Right kidney (tissue), 1 donor: ENCODE measurements around the gene SLC5A1.
"Not testable (repeated sequence)": the region's sequence is repeated elsewhere in the genome, so short reads cannot be mapped to it uniquely, and the experiment has no call there.

Experiments
- DNase-seq: peaks from one replicate; pipeline ENCODE4 v3.0.0-alpha.2; 2016

SLC5A1 gene

DNA sequence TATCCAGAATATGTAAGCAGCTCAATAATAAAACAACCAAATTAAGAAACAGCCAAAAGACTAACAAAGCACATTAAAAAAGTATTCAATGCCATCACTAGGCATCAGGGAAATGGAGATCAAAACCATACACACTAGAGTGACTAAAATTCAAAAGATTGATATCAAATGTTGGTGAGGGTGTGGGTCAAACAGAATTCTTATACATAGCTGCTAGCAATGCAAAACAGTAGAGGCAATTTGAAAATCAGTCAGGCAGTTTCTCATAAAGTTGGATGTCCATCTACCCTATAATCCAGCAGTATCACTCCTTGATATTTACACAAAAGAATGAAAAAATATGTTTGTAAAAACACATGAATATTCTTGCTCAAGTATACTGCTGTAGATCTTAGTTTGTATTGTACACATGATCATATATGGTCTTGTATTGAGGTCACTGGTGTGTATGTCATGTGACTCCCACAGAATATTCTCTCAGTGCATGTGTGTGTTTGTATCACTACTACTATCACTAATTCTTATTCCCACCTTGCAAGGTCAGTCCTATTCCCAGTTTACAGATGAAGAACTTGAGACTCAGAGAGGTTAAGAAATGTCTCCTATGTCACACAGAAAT lies 54.9 kb downstream of the SLC5A1 start:
- DNase-seq = no peak

DNA sequence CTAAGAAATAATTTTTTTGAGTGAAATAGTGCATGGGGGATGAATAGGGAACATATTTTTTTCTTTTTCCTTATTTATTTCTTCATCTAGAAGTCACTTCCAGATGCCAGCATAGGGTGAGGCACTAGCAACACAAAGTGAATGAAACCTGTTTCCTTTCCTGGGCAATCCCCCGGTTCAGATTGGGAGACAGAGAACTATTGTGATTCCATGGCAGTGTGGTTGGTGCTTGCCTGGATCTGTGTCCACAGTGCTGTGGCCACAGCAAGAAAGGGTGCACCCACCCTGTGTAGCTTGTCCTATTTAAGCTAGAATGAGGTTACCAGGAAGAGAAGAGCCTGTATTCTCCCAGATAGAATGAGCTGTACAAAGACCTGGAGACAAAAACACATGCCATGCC lies 57.6 kb downstream of the SLC5A1 start:
- no peak for DNase-seq

DNA sequence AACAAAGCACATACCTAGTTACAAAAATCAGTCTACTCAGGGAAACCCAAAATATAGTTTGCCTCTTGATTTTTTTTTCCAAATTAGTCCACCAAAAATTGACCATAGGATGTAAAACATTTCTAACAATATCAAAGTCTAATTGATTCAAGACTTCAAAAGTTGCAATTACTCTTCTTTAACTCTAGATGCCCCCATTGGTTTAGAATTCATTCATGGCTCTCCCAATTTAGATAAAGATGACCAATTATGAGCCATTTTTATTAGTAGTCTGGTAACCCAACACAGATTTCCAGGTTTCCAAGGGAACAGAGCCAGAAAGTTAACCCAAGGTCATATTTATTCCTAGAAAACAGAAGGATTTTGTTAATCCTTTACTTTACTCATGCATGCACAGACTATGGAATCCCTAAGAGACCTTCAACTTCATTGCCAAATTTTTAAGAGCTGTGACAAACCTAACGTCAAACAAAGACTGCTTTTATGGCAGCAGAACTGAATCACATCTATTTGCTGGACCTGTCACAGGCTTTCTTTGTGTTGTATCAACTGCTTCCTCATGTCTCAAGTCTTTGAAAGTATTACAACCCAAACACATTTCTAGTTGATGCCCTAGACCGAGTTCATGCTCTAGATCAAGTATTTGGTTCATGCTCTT lies 60.7 kb downstream of the SLC5A1 start:
- DNase-seq = no peak

DNA sequence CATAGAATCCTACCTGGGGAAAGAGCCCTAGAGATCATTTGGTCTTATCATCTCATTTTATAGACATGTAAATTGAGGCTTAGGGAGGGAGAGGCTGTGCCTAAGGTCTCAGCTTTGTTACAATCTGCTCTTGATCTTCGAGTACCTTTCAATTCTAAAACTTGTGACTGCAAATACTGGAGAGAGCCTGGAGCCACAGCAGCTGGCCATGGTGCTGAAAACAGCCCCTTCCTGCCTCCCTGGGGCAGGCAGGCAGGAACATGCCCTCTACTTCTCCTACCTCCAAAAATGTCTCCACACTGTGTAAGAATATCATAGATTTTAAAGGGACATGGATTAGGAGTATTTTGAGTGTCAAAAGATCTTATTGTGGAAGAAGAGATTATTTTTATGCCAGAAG lies 63.9 kb downstream of the SLC5A1 start:
- peak; percentile 23 for DNase-seq

DNA sequence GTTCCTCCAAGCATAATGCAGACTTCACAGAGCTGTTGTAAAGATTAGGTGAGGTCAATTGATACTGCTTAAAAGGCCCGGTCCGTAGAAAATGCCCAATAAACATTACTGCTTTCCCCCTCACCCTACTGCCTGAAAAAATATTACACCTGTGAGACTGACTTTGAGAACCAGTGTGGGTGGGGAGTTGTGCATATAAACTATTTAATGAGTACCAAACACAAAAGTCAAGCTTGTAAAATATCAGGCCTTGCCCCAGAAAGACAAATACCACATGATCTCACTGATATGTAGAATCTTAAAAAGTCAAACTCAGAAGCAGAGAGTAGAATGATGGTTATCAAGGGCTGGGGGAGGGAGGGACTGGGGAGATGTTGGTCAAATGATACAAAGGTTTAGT lies 69.3 kb downstream of the SLC5A1 start:
- DNase-seq = no peak

DNA sequence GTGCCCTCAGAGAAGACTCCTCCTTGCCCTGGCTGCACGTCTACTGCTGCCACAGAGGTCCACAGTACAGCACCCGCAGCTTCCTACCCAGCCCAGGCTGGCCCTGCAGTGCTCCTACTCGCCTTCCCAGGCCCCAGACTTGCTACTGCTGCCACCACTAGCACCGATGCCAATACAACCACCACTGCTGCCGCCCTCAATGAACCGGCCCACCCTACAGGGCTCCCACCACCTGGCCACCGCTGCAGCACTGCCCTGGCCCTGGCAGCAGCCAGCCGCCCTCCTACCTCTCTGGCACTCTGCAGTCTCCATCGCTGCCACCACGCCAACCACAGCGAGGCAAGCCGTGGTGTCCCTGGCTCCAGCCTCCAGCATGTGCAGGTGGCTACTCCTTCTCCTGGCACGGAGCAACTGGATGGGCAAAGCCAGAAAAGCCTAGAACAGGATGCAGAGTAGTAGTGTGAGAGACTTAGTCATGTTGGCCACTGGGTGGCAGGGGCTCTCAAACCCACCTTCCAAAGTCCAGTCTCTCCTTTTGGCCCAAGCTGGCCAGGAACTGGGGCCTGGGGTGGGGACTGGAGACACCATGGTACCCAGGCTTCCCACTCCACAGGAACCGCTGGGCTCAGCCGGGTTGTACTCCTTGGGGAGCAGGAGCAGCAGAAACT lies 76.6 kb downstream of the SLC5A1 start:
- no peak for DNase-seq

DNA sequence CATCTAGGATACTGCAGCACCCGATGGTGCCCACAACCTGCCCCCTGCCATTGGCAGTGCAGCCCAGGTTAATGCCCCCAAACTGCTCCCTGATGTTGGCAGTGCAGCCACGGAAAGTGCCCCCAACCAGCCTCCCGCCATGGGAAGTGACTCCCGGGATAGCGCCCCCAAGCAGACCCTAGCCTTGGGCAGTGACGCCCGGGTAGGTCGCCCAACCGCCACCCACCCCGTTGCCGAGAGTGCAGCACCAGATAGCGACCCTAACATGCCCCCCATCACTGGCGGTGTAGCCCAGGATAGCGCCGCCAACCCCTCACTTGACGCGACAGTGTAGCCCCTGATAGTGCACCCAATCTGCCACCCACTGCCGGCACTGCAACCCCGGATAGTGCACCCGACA lies 77.5 kb downstream of the SLC5A1 start:
- no peak for DNase-seq

DNA sequence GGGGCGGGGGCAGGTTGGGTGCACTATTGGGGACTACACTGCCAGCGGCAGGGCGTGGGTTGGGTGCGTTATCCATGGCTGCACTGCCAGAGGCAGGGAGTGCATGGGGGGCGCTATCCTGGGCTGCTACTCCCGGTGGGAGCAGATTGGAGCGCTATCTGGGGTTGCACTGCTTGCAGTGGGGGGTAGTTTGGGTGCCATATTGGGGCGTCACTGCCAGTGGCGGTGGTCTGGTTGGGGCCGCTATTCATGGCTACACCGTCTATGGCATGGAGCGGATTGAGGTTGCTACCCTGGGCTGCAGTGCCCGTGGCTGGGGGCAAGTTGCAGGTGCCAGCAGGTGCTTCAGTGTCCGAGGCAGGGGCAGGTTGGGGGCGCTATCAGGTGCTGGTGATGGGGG lies 79.8 kb downstream of the SLC5A1 start:
- DNase-seq = no peak

DNA sequence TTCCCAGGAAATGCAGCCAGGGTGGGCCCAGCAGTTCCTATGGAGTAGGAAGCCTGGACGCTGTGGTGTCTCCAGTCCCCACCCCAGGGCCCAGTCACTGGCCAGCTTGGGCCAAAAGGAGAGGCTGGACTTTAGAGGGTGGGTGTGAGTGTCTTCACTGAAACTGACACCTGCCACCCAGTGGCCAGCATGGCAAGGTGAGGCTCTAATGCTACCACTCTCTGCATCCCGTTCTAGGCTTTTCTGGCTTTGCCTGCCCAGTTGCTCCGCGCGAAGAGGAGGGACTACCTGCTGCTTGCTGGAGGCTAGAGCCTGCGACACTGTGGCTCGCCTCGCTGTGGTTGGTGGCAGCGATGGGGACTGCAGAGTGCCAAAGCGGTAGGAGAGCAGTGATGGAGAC lies 80.6 kb downstream of the SLC5A1 start:
- no peak for DNase-seq

DNA sequence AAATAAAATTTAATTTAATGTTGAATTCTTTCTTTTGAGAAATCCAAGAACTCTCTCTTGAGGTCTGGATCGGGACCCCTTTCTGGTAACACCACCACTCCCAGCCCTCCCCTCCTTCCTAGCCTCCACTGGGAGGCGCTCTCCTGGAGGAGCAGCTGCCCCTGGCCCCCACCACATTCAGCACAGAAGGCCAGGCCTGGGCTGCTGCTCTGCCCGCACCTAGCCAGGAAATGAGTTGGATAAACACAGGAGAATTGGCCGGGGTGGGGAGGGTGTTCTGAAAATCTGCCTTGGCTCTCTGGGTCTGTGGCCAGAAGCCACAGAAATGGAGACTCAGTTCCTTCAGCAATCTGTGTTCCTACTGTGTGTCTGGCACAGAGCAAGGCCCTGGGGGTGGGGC lies 84.8 kb downstream of the SLC5A1 start:
- no peak for DNase-seq

DNA sequence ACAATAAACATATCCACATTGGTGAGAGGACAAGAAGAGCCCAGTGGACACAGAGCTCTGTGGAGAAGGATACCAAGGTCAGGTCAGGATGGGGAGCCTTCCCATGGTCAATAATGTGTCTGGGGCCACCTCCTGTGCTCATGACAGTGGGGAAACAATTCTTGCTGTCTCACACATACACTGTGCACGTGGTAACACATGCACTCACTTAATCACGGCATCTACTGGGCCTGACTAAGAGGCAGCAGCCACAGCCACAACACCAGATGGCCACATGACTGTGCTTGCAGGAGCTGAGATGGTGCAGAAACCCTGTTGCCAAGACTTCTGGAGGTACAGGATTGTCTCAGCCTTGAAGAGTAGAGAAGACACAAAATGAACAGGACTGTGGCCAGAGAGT lies 87.4 kb downstream of the SLC5A1 start:
- no peak for DNase-seq

DNA sequence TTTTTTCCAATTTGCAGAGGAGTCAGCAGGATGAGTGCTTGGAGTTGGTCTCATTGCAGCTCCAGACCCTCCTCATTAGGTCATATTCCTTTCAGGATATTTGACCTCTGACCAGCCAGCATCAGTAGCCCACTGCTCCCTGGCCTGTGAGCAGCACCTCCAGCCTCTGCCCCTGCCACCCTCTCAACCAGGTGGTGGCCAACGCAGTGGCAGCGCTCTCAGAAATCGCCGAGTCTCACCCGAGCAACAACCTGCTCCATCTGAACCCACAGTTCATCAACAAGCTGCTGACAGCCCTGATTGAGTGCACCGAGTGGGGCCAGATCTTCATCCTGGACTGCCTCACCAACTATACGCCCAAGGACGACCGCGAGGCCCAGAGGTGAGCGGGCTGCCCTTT lies 89.1 kb downstream of the SLC5A1 start:
- no peak for DNase-seq

DNA sequence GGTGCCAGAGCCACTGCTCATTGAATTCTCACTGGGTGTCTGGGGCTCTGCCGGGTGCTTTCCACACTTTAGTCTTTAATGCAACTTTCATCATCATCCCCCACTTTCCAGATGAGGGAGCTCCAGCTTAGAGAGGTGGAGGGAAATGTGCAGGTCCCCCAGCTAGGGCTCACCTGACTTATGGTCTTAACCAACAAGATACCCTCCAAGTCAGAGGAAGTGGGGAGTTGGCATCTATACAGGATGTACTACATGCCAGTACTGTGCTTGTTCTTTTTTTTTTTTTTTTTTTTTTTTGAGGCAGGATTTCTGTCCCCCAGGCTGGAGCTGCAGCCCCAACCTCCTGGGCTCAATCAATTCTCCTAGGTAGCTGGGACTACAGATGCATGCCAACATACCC lies 89.7 kb downstream of the SLC5A1 start:
- DNase-seq = no peak

DNA sequence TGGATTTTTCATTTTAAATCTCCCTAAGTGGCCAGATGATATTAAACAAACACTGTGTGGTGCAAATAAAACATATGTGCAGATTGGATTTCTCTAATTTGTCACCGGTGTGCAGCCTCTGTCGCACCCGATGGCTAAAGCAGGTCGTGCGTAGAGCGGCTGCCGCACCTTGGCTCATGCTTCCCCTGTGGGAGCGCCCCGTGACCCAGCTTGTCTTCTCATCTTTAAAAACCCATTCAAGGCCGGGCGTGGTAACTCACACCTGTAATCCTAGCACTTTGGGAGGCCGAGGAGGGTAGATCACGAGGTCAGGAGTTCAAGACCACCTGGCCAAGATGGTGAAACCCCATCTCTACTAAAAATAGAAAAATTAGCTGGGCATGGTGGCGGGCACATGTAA lies 91.7 kb downstream of the SLC5A1 start:
- DNase-seq = not testable (repeated sequence)

DNA sequence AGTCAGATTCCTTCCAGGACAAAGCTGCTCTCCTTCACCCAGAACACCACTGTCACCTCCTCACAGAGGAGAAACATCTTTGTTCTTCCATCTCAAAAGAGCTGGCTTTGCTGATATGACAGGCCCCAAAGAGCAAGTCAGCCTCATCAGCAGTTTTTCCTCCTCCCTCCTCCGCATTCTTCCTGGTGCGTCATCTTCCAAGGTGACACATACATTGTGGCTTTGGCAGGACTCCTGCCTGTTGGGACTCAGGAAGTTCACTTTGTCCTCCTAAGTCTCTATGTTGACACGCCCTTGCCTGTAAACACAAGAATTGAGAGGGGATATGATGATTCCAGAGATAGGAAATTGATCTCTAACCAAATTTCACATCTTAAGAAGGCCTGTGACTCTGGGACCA lies 92.9 kb downstream of the SLC5A1 start:
- not testable (repeated sequence) for DNase-seq

DNA sequence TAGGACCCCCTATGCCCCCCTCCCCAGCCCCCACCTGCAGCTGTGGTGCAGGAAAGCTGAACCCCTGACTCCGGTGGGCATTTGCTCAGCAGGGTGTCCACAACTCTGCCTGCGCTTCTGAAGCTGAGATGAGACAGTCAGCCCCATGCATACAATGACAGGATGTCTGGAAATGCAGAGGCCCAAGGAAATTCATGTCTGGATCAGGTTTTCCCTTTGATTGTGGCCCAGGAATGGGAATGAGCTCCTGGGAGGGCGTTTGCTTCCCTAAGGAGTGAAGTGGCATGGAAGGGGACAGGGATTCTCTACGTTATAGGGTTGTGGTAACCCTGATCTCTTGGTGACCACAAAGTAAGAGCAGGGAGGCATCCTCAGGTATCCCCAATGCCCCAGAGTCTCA lies 93.8 kb downstream of the SLC5A1 start:
- not testable (repeated sequence) for DNase-seq

DNA sequence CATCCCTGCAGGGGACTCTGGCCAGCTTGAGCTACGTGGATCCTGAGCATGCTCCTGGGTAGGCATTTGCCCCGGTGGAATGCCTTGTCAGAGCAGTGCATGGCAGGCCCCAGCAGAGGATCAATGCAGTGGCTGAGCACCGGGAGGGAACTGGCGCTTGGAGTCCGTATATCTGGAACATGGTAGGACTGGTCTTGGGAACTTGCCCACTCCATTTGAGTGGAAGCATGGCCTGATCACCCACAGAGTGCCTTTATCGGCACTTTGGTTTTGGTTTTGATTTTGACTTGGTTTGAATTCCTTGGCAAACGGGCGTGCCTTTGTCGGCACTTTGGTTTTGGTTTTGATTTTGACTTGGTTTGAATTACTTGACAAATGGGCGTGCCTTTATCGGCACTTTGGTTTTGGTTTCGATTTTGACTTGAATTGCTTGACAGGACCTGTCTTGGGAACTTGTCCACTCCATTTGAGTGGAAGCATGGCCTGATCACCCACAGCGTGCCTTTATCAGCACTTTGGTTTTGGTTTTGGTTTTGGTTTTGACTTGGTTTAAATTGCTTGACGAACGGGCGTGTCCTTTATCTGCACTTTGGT lies 94.8 kb downstream of the SLC5A1 start:
- DNase-seq = not testable (repeated sequence)

DNA sequence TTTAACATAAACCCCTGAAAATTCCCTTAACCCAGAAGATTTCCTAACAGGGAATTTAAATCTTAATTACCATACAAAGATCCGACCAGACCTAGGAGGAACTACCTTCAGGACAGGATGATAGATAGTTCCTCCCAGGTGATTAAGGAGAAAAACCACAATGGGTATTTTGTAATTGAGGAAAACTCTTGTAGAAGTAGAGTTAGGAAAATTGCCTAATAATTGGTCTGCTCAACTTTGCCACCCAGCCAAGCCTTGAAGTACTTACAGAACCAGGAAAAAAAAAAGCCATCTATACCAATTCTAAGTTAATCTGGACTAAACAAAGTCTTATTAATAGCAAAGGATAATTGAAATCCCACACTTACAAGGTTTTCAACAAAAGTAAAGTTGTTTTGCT lies 95.5 kb downstream of the SLC5A1 start:
- DNase-seq = not testable (repeated sequence)

DNA sequence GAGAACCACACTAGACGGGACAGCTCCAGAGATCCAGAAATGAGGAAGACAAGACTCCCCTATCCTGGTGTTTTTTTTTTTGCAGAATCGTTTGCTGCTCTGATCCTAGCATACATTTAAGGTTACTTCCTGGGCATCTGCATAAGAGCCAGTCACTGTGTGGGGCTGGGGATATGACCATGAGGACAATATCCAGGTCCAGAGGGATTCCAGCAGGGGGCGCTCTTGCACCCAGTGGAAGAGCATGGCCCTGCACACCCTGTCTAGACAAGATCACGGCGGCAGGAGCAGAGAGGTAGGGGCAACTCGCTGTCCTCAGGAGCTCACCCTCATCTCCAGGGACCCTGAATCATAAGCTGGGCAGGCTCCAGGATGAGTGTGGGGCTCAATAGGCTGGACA lies 97.6 kb downstream of the SLC5A1 start:
- DNase-seq = not testable (repeated sequence)

DNA sequence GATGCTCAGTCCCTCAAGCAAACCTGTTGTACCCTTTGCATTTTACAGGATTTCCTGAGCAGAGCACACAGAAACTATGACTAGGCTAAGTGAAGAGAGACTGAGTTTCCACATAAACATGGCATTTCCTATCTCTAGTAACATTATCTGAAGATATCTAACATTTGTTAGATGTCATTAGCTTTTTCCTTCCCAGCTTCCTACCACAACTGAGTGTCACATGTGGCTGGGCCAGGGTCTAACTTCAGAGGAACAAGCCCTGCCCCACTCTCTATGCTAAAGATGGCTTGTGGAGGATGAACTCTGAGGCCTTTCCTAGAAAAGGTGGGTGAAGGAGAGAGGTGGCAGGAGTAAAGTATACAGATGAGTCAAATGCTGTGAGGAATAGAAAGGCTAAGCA lies 99.5 kb downstream of the SLC5A1 start:
- no peak for DNase-seq

DNA sequence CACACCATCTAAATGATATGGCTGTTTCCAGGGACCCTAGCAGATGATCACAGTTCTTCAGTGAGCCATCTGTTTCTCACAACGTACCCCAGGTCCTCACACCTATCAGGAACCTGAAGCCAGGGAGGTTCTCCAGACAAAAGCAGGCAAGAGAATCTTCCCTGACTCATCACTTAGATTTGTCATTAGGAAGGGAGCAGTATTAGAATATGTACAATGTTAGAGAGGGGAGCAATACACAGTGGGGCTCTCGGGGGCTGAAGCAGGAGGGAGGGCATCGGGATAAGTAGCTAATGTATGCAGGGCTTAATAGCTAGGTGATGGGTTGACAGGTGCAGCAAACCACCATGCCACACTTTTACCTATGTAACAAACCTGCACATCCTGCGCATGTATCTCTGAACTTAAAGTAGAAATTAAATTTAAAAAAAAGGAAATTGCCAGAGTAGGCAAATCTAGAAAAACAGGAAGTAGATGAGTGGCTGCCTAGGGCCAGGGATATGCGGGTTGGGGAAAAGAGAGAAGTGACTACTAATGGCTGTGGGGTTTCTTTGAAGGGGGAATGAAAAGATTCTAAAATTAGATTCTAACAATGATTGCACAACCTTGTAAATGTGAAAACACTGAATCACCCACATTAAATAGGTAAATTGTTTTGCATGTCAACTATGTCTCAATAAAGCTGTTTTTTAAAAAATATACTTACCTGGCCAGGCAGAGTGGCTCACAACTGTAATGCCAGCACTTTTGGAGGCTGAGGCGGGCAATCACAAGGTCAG lies 101.6 kb downstream of the SLC5A1 start:
- no peak for DNase-seq

DNA sequence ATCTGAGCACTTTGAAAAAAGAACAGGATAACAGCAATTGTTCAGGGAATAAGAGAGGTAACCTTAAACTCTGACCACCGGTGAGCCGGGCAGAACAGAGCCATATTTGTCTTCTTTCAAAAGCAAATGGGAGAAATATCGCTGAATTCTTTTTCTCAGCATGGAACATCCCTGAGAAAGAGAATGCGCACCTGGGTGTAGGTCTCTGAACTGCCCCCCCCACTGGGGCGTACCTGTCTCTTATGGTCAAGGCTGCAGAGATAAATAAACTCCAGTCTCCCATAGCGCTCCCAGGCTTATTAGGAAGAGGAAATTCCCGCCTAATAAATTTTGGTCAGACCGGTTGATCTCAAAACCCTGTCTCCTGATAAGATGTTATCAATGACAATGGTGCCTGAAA lies 104.1 kb downstream of the SLC5A1 start:
- DNase-seq = not testable (repeated sequence)

DNA sequence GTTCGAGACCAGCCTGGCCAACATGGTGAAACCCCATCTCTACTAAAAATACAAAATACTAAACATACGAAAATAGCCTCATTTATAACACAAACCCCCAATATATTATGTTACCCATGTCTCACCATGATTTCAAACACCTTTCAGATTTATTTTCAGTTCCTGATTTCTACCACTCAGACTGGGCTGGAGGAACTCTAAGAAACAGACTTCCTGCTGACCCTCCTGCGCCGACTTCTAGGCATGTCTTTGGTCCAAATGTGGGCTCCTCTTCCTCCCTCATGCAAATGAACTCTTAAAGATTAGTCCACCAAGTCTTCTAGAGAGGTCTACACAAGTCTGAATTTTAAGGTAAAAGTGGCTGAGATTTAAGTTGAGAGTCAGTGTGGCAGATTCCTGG lies 105.3 kb downstream of the SLC5A1 start:
- DNase-seq = not testable (repeated sequence)
